ENCODE measurements around the gene PDE4D.

The PDE4D gene

GRCh38 chr5:59002162-59002825 lies 891.2 kb downstream of the PDE4D start:
- H3K36me3 ChIP-seq: no peaks in the 10 kb centered on the region
- H3K4me1 ChIP-seq: peaks cover 0 to 40% (median 0%) of the 10 kb centered on the region in 4 donors
- H3K9me3 ChIP-seq: no peaks in the 10 kb centered on the region
- no peaks in the 10 kb centered on the region for H3K27me3 ChIP-seq
- no peak for DNase-seq
- H3K4me3 ChIP-seq: no peak overlapping the region
- H3K27ac ChIP-seq: no peak overlapping the region
- TF ChIP-seq CTCF (IDR thresholded peaks at IDR 0.05): no peak
- intact Hi-C loops (cut with DNase I; ENCODE audit: low total_unique reads): no loop called here

- no peak for DNase-seq
- Histone ChIP-seq H3K27ac (no peak overlapping the region), H3K4me3 (no peak overlapping the region), H3K36me3 (no peaks in the 10 kb centered on the region), H3K9me3 (no peaks in the 10 kb centered on the region), H3K27me3 (no peaks in the 10 kb centered on the region), H3K4me1 (peaks cover 0 to 36% (median 0%) of the 10 kb centered on the region in 4 donors)
- TF ChIP-seq CTCF (IDR thresholded peaks at IDR 0.05): no peak
- intact Hi-C loops (cut with DNase I; ENCODE audit: low total_unique reads): no loop called here
Measured at GRCh38 chr5:59001716-59002115, 891.8 kb downstream of the PDE4D start.

GRCh38 chr5:59001154-59001553 lies 892.4 kb downstream of the PDE4D start:
- no peak for DNase-seq
- intact Hi-C loops (cut with DNase I; ENCODE audit: low total_unique reads): no loop called here

GRCh38 chr5:59000211-59000610 lies 893.3 kb downstream of the PDE4D start:
- H3K27ac ChIP-seq: no peak overlapping the region
- no peak for TF ChIP-seq CTCF (IDR thresholded peaks at IDR 0.05)
- no peak for DNase-seq
- H3K9me3 ChIP-seq: no peaks in the 10 kb centered on the region
- H3K27me3 ChIP-seq: no peaks in the 10 kb centered on the region
- intact Hi-C loops (cut with DNase I; ENCODE audit: low total_unique reads): no loop called here
- peaks cover 0 to 29% (median 0%) of the 10 kb centered on the region in 4 donors for H3K4me1 ChIP-seq
- no peak overlapping the region for H3K4me3 ChIP-seq
- no peaks in the 10 kb centered on the region for H3K36me3 ChIP-seq

More at GRCh38 chr5:59001154-59001553, 892.4 kb downstream of the PDE4D start:
- no peaks in the 10 kb centered on the region for H3K36me3 ChIP-seq
- no peaks in the 10 kb centered on the region for H3K27me3 ChIP-seq
- TF ChIP-seq CTCF (IDR thresholded peaks at IDR 0.05): no peak
- H3K9me3 ChIP-seq: no peaks in the 10 kb centered on the region
- H3K27ac ChIP-seq: no peak overlapping the region
- H3K4me1 ChIP-seq: peaks cover 0 to 30% (median 0%) of the 10 kb centered on the region in 4 donors
- no peak overlapping the region for H3K4me3 ChIP-seq

- Histone ChIP-seq H3K4me3 (no peak overlapping the region), H3K36me3 (no peaks in the 10 kb centered on the region), H3K27me3 (no peaks in the 10 kb centered on the region), H3K4me1 (peaks cover 0 to 29% (median 0%) of the 10 kb centered on the region in 4 donors), H3K9me3 (no peaks in the 10 kb centered on the region), H3K27ac (no peak overlapping the region)
- DNase-seq: no peak
- intact Hi-C loops (cut with DNase I; ENCODE audit: low total_unique reads): no loop called here
- TF ChIP-seq CTCF (IDR thresholded peaks at IDR 0.05): no peak
Measured at GRCh38 chr5:58999804-59000203, 893.7 kb downstream of the PDE4D start.

All from tibial artery (tissue), 4 donors.